Measurements from ENCODE around the gene RAP1A.

DNA sequence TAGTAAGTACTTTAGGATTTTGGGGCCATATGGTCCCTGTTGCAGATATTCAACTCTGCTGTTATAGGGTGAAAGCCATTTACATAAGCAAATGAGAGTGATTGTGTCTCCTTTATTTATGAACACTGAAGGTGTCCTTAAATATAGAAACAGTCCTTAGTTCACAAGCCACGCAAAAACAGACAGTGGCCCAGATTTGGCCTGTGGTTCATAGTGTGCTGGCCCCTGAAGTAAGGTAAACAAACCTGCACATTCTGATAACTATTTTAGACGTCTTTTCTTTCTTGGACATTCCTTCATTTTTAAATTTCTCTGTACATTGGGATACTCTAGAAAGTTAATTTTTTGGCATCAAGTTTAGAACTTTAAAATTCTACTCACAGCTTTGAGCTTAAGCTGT is 23.5 kb downstream of the RAP1A start:
- TF ChIP-seq, protein P1, sequence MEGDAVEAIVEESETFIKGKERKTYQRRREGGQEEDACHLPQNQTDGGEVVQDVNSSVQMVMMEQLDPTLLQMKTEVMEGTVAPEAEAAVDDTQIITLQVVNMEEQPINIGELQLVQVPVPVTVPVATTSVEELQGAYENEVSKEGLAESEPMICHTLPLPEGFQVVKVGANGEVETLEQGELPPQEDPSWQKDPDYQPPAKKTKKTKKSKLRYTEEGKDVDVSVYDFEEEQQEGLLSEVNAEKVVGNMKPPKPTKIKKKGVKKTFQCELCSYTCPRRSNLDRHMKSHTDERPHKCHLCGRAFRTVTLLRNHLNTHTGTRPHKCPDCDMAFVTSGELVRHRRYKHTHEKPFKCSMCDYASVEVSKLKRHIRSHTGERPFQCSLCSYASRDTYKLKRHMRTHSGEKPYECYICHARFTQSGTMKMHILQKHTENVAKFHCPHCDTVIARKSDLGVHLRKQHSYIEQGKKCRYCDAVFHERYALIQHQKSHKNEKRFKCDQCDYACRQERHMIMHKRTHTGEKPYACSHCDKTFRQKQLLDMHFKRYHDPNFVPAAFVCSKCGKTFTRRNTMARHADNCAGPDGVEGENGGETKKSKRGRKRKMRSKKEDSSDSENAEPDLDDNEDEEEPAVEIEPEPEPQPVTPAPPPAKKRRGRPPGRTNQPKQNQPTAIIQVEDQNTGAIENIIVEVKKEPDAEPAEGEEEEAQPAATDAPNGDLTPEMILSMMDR (conservative IDR thresholded peaks at IDR 0.05), result no peak
- no peak for TF ChIP-seq EZH2 (IDR thresholded peaks at IDR 0.05; ENCODE audit: low read depth)

Measured in PC-9 (cell line).